ENCODE results near the gene RBFA.

DNA sequence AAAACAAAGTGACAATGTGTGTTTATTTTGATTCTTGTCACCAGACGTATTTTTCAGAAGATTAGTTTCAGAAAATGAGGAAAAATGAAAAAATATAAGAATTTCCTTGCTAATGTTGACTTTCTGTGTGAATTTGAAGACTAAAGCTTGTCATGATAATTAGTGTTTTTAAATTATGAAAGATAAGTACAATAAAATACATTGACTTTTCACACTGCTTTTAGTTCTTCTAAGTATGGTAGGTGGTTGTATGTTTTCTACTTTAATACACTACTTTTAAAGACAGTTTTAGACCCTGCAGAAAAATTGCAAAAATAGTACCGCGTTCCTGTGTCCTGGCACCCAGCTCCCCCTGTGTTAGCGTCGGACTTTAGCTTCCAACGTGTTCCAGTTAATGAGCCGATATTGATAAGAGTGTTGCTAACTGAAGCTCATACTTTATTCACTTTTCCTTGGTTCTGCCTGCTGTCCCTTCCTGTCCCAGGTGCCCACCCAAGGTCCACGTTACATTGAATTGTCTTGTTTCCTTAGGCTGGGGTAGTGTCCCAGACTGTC, 695 bp downstream of the RBFA start:
- TF ChIP-seq, protein P1, sequence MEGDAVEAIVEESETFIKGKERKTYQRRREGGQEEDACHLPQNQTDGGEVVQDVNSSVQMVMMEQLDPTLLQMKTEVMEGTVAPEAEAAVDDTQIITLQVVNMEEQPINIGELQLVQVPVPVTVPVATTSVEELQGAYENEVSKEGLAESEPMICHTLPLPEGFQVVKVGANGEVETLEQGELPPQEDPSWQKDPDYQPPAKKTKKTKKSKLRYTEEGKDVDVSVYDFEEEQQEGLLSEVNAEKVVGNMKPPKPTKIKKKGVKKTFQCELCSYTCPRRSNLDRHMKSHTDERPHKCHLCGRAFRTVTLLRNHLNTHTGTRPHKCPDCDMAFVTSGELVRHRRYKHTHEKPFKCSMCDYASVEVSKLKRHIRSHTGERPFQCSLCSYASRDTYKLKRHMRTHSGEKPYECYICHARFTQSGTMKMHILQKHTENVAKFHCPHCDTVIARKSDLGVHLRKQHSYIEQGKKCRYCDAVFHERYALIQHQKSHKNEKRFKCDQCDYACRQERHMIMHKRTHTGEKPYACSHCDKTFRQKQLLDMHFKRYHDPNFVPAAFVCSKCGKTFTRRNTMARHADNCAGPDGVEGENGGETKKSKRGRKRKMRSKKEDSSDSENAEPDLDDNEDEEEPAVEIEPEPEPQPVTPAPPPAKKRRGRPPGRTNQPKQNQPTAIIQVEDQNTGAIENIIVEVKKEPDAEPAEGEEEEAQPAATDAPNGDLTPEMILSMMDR (IDR thresholded peaks at IDR 0.05) = peak in 1 of 7 experiments; percentile 0
- TF ChIP-seq POLR2A (IDR thresholded peaks at IDR 0.05) = no peak

Measured in body of pancreas (tissue), 4 donors.